Measurements from ENCODE around the gene OGFOD1.

Gene OGFOD1

DNA sequence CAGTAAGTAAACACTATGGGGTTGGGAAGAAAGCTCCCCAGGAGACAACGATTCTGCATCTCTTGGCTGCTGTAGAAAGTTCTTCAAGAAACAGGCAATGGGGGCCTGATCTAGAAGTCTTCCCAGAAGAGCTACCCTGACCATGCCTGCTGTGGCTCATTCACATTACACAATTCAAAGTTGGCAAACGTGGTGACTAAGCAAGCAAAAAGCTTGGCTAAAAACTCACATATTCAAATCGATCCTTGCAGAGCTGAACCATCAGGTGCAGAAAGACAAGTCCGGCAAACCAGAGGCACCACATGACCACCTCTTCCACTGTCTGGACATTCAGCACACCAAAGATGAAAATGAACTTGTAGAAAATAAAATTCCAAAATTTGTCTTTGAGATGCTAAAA lies 42.2 kb upstream of the OGFOD1 start:
- no peak overlapping the region for H3K14ac ChIP-seq (ENCODE audit: low read length)
- H3K36me3 ChIP-seq (replicated peaks in 1 of 2; ENCODE audit: control insufficient read depth in 2 of 2, insufficient read depth in 2 of 2, low read length in 2 of 2): peaks cover 17 to 81% of the 10 kb centered on the region in 2 donors

DNA sequence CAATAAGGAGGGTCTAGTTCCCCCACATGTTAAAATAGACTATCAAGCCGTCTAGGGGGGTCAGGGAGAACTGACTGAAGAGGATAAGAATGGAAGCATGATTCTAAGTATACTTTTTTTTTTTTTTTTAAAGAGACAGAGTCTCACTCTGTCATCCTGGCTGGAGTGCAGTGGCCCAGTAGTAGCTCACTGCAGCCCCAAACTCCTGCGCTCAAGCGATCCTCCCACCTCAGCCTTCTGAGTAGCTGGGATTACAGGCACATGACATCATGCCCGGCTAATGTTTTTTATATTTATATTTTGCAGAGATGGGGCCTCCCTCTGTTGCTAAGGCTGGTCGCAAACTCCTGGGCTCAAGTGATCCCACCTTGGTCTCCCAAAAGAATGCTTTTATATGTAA lies 40.2 kb upstream of the OGFOD1 start:
- Histone ChIP-seq H3K9ac (ENCODE audit: low read depth, low read length, poor library complexity) (no peak overlapping the region), H3K36me3 (replicated peaks in 1 of 2; ENCODE audit: control insufficient read depth in 2 of 2, insufficient read depth in 2 of 2, low read length in 2 of 2) (peaks cover 12 to 69% of the 10 kb centered on the region in 2 donors), H2BK5ac (ENCODE audit: low read length) (no peak overlapping the region), H4K91ac (ENCODE audit: low read depth, low read length, poor library complexity) (no peak overlapping the region), H2BK120ac (ENCODE audit: low read depth, low read length) (no peak overlapping the region), H3K23ac (ENCODE audit: low read depth, low read length, poor library complexity) (no peak overlapping the region), H3K9me3 (replicated peaks in 1 of 2; ENCODE audit: control insufficient read depth in 2 of 2, insufficient read depth in 1 of 2, low read depth in 1 of 2, low read length in 2 of 2) (peaks cover 0 to 5% of the 10 kb centered on the region in 2 donors), H3K27me3 (ENCODE audit: control insufficient read depth in 3 of 3, insufficient read depth in 3 of 3, low read depth in 1 of 3, low read length in 3 of 3) (no peaks in the 10 kb centered on the region), H3K4me2 (ENCODE audit: insufficient read depth, low read length, poor library complexity, severe bottlenecking) (no peak overlapping the region), H3K4me1 (ENCODE audit: control insufficient read depth in 2 of 2, insufficient read depth in 1 of 2, low read depth in 1 of 2, low read length in 2 of 2) (peaks cover 0 to 1% of the 10 kb centered on the region in 2 donors), H3K18ac (ENCODE audit: low read length) (no peak overlapping the region), H2BK15ac (ENCODE audit: low read length) (no peak overlapping the region), H3K27ac (replicated peaks; ENCODE audit: low read length) (no peak overlapping the region), H2BK12ac (ENCODE audit: low read length) (no peak overlapping the region), H3K4me3 (ENCODE audit: low read length in 2 of 2) (no peak overlapping the region), H3K4ac (ENCODE audit: low read length) (no peak overlapping the region), H2AFZ (ENCODE audit: low read length) (no peak overlapping the region), H4K8ac (ENCODE audit: low read depth, low read length) (no peak overlapping the region), H2AK5ac (ENCODE audit: low read depth, low read length) (no peak overlapping the region), H3K14ac (ENCODE audit: low read length) (no peak overlapping the region), H3K79me1 (ENCODE audit: low read depth, low read length) (no peaks in the 10 kb centered on the region)
- no CpG with 5 or more reads among the region's 5 CpGs for WGBS, 2 donors (ENCODE audit: extremely low coverage in 2 of 2, insufficient read length in 2 of 2, insufficient replicate concordance in 1 of 2)
- no peak for DNase-seq (ENCODE audit: low spot score)

More for the DNA sequence above, 42.2 kb upstream of the OGFOD1 start:
- H3K27ac ChIP-seq (replicated peaks; ENCODE audit: low read length): no peak overlapping the region
- H3K4me3 ChIP-seq (ENCODE audit: low read length in 2 of 2): no peak overlapping the region
- WGBS, 2 donors (ENCODE audit: extremely low coverage in 2 of 2, insufficient read length in 2 of 2, insufficient replicate concordance in 1 of 2): no CpG with 5 or more reads among the region's 4 CpGs
- H2AK5ac ChIP-seq (ENCODE audit: low read depth, low read length): no peak overlapping the region
- DNase-seq (ENCODE audit: low spot score): no peak
- no peak overlapping the region for H3K18ac ChIP-seq (ENCODE audit: low read length)
- no peak overlapping the region for H4K8ac ChIP-seq (ENCODE audit: low read depth, low read length)
- H2BK12ac ChIP-seq (ENCODE audit: low read length): no peak overlapping the region
- H3K23ac ChIP-seq (ENCODE audit: low read depth, low read length, poor library complexity): no peak overlapping the region
- no peak overlapping the region for H2BK5ac ChIP-seq (ENCODE audit: low read length)
- H2BK15ac ChIP-seq (ENCODE audit: low read length): no peak overlapping the region
- peaks cover 0 to 5% of the 10 kb centered on the region in 2 donors for H3K9me3 ChIP-seq (replicated peaks in 1 of 2; ENCODE audit: control insufficient read depth in 2 of 2, insufficient read depth in 1 of 2, low read depth in 1 of 2, low read length in 2 of 2)
- H2BK120ac ChIP-seq (ENCODE audit: low read depth, low read length): no peak overlapping the region
- H4K91ac ChIP-seq (ENCODE audit: low read depth, low read length, poor library complexity): no peak overlapping the region
- H3K27me3 ChIP-seq (ENCODE audit: control insufficient read depth in 3 of 3, insufficient read depth in 3 of 3, low read depth in 1 of 3, low read length in 3 of 3): no peaks in the 10 kb centered on the region
- no peaks in the 10 kb centered on the region for H3K79me1 ChIP-seq (ENCODE audit: low read depth, low read length)
- no peak overlapping the region for H3K9ac ChIP-seq (ENCODE audit: low read depth, low read length, poor library complexity)
- no peak overlapping the region for H3K4me2 ChIP-seq (ENCODE audit: insufficient read depth, low read length, poor library complexity, severe bottlenecking)
- H2AFZ ChIP-seq (ENCODE audit: low read length): no peak overlapping the region
- H3K4me1 ChIP-seq (ENCODE audit: control insufficient read depth in 2 of 2, insufficient read depth in 1 of 2, low read depth in 1 of 2, low read length in 2 of 2): no peaks in the 10 kb centered on the region
- H3K4ac ChIP-seq (ENCODE audit: low read length): no peak overlapping the region

DNA sequence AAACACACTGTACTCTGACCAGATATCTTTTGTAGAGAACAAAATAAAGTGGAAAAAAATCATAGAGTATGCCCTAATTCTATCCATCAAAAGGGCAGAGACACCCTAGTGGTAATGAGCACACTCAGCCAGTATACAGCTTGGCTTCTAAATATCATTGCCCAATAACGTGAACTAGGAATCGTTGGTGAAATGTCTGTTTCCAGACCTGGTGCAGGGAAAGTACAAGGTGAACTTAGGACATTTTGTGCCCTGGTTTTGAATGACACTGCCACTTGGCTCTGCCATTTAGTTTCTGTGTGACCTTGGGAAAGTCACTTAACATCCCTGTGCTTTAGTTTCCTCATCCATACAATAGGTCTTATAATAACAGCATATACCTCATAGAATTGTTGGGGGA lies 39.7 kb upstream of the OGFOD1 start:
- no peak overlapping the region for H2BK12ac ChIP-seq (ENCODE audit: low read length)
- no peak for DNase-seq (ENCODE audit: low spot score)
- H2AK5ac ChIP-seq (ENCODE audit: low read depth, low read length): no peak overlapping the region
- H3K27me3 ChIP-seq (ENCODE audit: control insufficient read depth in 3 of 3, insufficient read depth in 3 of 3, low read depth in 1 of 3, low read length in 3 of 3): no peaks in the 10 kb centered on the region
- H3K9me3 ChIP-seq (replicated peaks in 1 of 2; ENCODE audit: control insufficient read depth in 2 of 2, insufficient read depth in 1 of 2, low read depth in 1 of 2, low read length in 2 of 2): peaks cover 0 to 5% of the 10 kb centered on the region in 2 donors
- H3K9ac ChIP-seq (ENCODE audit: low read depth, low read length, poor library complexity): no peak overlapping the region
- no peak overlapping the region for H3K4me3 ChIP-seq (ENCODE audit: low read length in 2 of 2)
- no peak overlapping the region for H2BK15ac ChIP-seq (ENCODE audit: low read length)
- no peak overlapping the region for H3K14ac ChIP-seq (ENCODE audit: low read length)
- no peak overlapping the region for H3K4ac ChIP-seq (ENCODE audit: low read length)
- no CpG with 5 or more reads among the region's 2 CpGs for WGBS, 2 donors (ENCODE audit: extremely low coverage in 2 of 2, insufficient read length in 2 of 2, insufficient replicate concordance in 1 of 2)
- H3K79me1 ChIP-seq (ENCODE audit: low read depth, low read length): no peaks in the 10 kb centered on the region
- H3K18ac ChIP-seq (ENCODE audit: low read length): no peak overlapping the region
- no peak overlapping the region for H2BK120ac ChIP-seq (ENCODE audit: low read depth, low read length)
- no peak overlapping the region for H4K91ac ChIP-seq (ENCODE audit: low read depth, low read length, poor library complexity)
- no peak overlapping the region for H3K23ac ChIP-seq (ENCODE audit: low read depth, low read length, poor library complexity)
- H3K27ac ChIP-seq (replicated peaks; ENCODE audit: low read length): no peak overlapping the region
- H2BK5ac ChIP-seq (ENCODE audit: low read length): no peak overlapping the region
- H3K4me1 ChIP-seq (ENCODE audit: control insufficient read depth in 2 of 2, insufficient read depth in 1 of 2, low read depth in 1 of 2, low read length in 2 of 2): peaks cover 0 to 1% of the 10 kb centered on the region in 2 donors
- no peak overlapping the region for H2AFZ ChIP-seq (ENCODE audit: low read length)
- no peak overlapping the region for H3K4me2 ChIP-seq (ENCODE audit: insufficient read depth, low read length, poor library complexity, severe bottlenecking)
- H4K8ac ChIP-seq (ENCODE audit: low read depth, low read length): no peak overlapping the region
- H3K36me3 ChIP-seq (replicated peaks in 1 of 2; ENCODE audit: control insufficient read depth in 2 of 2, insufficient read depth in 2 of 2, low read length in 2 of 2): peaks cover 12 to 67% of the 10 kb centered on the region in 2 donors

DNA sequence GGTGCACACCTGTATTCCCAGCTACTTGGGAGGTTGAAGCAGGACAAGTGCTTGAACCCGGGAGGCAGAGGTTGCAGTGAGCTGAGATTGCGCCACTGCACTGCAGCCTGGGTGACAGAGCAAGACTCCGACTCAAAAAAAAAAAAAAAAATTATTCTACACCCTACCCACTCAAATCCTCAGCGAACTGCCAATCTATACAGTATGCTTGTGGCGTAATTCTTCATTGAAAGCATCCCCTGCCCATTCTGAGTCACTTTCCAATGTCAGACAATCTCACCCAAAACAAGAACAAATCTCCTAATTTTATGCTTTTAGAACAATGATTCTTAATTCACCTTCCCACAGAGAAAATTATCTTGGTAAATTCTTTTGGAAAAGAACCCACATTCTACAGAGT lies 38.0 kb upstream of the OGFOD1 start:
- no peak overlapping the region for H3K9ac ChIP-seq (ENCODE audit: low read depth, low read length, poor library complexity)
- no peak overlapping the region for H2AFZ ChIP-seq (ENCODE audit: low read length)
- no peak overlapping the region for H4K8ac ChIP-seq (ENCODE audit: low read depth, low read length)
- no peak overlapping the region for H3K14ac ChIP-seq (ENCODE audit: low read length)
- H3K4me1 ChIP-seq (ENCODE audit: control insufficient read depth in 2 of 2, insufficient read depth in 1 of 2, low read depth in 1 of 2, low read length in 2 of 2): peaks cover 0 to 1% of the 10 kb centered on the region in 2 donors
- no peak overlapping the region for H2BK120ac ChIP-seq (ENCODE audit: low read depth, low read length)
- no peak overlapping the region for H2BK5ac ChIP-seq (ENCODE audit: low read length)
- no peak overlapping the region for H3K4me2 ChIP-seq (ENCODE audit: insufficient read depth, low read length, poor library complexity, severe bottlenecking)
- no peak overlapping the region for H2AK5ac ChIP-seq (ENCODE audit: low read depth, low read length)
- H3K18ac ChIP-seq (ENCODE audit: low read length): no peak overlapping the region
- H3K27ac ChIP-seq (replicated peaks; ENCODE audit: low read length): no peak overlapping the region
- H3K9me3 ChIP-seq (replicated peaks in 1 of 2; ENCODE audit: control insufficient read depth in 2 of 2, insufficient read depth in 1 of 2, low read depth in 1 of 2, low read length in 2 of 2): peaks cover 0 to 5% of the 10 kb centered on the region in 2 donors
- peaks cover 8 to 55% of the 10 kb centered on the region in 2 donors for H3K36me3 ChIP-seq (replicated peaks in 1 of 2; ENCODE audit: control insufficient read depth in 2 of 2, insufficient read depth in 2 of 2, low read length in 2 of 2)
- H2BK15ac ChIP-seq (ENCODE audit: low read length): no peak overlapping the region
- no peak overlapping the region for H3K23ac ChIP-seq (ENCODE audit: low read depth, low read length, poor library complexity)
- H3K4me3 ChIP-seq (ENCODE audit: low read length in 2 of 2): no peak overlapping the region
- H2BK12ac ChIP-seq (ENCODE audit: low read length): no peak overlapping the region
- H3K79me1 ChIP-seq (ENCODE audit: low read depth, low read length): no peaks in the 10 kb centered on the region
- no peaks in the 10 kb centered on the region for H3K27me3 ChIP-seq (ENCODE audit: control insufficient read depth in 3 of 3, insufficient read depth in 3 of 3, low read depth in 1 of 3, low read length in 3 of 3)
- no CpG with 5 or more reads among the region's 5 CpGs for WGBS, 2 donors (ENCODE audit: extremely low coverage in 2 of 2, insufficient read length in 2 of 2, insufficient replicate concordance in 1 of 2)
- H4K91ac ChIP-seq (ENCODE audit: low read depth, low read length, poor library complexity): no peak overlapping the region
- no peak overlapping the region for H3K4ac ChIP-seq (ENCODE audit: low read length)
- no peak for DNase-seq (ENCODE audit: low spot score)

Measured in neuronal stem cell (in vitro differentiated cells).